ENCODE measurements around the gene ALPK3.
"Not testable (repeated sequence)": the region's sequence is repeated elsewhere in the genome, so short reads cannot be mapped to it uniquely, and the experiment has no call there.

GRCh38 chr15:84877701-84878100, 60.5 kb downstream of the ALPK3 start:
- TF ChIP-seq CTCF, POLR2A (IDR thresholded peaks at IDR 0.05): not testable (repeated sequence)

Measured in Peyer's patch (tissue), 4 donors.